ENCODE measurements around the gene CCSER1.
"Not testable (repeated sequence)": the region's sequence is repeated elsewhere in the genome, so short reads cannot be mapped to it uniquely, and the experiment has no call there.

Gene CCSER1

DNA sequence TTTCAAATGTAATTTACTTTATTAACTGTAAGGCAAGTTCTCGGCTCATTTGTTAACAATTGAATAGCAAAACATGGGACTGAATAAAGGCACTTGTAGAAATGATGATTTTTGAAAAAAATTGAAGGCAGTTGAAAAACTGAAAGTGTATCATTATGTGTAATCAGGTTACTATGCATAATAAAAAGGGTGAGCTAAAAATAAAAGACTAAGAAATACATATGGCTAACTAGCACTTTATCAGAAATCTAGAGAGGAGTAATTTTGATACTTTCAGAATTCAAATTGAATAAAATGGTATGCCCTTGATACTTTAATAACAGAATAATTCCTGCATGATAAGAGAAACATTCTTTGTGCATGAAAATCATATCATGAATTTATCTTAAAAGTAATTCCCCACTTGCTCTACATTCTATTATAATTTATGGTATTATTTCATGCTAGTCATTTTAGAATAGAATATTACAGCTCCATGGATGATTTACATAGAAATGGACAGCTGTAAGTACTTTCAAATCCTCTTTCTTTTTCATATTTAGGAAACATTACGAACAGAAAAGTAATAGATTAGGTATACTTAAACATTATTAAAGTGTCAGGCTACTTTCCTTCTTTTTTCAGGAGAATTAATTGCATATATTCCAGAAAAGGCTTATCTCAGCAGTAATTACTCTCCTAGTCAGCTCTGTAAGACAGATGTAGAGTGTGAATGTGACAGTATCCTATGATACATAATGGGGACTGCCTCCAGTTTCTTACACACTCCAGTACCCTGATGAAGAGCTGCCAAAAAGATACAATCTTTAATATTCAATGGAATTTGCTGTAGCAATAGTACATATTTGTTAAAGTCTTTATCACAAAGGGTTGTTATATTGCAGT, 697.3 kb downstream of the CCSER1 start:
- DNase-seq: no peak

DNA sequence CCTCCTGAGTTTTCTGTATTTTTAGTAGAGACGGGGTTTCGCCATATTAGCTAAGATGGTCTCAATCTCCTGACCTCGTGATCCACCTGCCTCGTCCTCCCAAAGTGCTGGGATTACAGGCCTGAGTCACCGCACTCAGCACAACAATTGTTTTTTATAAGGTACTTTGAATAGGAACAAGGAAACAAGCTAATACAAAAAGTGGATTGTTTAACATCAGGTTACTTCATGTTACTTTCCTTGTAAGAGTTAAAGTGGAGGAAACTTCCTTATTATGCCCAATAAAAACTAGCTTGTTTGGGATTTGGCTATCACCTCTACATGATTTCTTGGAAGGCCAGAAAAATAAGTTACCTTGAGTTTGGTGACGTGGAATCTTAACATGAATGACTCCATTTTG, 698.7 kb downstream of the CCSER1 start:
- no peak for DNase-seq

DNA sequence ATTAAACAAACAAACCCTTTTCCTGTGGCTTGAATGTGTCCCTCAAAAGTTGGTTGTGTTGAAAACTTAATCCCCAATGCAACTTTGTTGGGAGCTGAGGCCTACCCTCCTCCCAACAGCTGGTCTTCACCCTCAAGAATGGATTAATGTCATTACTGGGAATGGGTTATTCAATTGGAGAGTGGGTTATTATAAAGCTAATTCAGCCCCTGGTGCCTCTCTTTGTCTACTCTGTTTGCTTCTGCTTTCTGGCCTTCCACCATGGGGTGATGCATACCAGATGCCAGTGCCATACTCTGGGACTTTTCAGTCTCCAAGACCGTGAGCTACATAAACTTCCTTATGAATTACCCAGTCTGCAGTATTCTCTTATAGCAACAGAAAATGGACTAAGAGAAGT, 706.5 kb downstream of the CCSER1 start:
- DNase-seq: no peak

DNA sequence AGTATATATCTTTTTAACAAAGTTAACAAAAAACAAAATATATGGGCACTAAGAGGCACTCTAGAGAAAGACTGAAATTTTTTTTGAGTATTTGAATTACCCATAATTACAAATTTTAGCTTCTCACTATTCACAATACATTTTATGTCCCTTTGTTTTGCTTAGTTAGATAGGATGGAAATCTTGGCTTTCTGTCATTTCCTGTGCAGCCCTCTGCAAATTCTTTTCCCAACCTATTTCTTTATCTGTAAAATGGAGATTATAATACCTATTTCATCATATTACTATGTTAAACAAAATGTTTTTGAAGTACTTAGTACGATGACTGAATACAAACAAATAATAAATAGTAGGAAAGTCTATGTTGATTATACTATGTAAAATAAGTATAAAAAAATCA, 710.0 kb downstream of the CCSER1 start:
- DNase-seq: no peak

DNA sequence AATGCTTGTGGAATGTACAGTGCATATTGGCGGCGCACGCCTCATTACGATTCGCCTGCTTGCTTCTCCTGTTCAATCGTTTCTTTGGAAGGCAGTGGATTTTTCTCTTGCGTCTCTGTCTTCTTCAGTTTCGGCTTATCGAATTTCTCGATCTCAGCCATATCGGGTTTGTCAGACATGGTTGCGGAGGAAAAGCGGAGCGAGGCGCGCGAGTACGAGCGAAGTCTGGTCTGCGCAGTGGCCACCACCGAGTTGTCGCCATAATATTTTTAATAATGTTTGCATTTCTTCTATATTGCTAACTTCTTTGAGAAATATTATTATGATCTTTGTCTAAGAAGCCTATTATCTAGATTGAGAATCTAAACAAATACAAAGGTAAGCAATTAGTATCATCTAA, 711.7 kb downstream of the CCSER1 start:
- DNase-seq: not testable (repeated sequence)

DNA sequence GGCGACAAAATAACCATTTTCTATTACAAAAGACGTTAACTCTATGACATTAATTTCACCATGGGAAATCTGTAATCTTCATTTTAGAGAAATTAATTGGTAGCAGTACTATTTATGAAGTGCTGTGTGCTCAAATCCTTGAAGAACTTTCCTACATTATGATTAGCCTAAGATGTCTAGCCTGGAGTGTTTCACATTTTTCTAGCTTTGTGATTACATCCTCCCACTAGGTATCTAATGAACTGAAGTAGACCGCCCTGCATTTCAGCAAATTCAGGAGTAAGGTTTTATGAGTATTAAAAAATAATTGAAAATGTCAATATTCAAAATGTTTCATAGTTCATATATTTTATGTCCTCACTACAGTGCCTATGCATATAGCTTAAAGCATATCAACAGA, 713.1 kb downstream of the CCSER1 start:
- DNase-seq: no peak

DNA sequence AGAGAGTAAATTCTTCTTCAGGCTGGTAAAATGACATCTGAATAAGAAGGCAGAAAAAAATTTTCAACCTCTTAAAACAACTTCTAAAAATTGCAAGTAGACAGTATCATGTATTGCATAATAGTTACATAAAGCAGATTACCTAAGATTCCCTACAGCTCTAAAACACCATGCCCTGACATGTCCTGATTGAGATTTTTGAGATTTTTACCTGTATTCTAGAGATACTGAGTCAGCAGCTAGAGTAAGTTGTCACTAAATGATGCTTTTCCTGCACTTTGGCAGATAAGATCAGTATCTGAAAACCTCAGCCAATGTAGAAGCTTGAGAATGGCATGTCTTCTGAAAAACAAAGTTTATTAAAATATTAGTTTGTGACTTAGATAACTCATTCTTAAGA, 713.6 kb downstream of the CCSER1 start:
- no peak for DNase-seq

DNA sequence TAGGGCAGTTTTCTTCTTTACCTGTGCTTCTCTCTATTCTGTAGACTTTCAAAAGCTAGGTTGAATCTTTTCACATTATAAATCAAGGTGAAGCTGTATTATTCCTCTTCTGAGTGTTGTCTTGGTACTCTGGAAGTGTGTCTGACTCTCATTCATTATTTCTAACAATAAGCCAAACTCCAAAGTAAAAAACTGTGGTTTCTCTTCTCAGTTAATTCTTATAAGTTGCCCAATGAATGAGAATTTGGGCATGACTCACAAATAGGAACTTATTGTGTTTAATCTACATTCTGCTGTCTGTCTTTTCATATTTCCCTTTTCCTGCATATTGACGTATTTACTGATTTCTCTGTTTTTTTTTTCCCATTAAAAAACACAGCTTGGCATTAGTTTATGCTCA, 714.5 kb downstream of the CCSER1 start:
- no peak for DNase-seq

DNA sequence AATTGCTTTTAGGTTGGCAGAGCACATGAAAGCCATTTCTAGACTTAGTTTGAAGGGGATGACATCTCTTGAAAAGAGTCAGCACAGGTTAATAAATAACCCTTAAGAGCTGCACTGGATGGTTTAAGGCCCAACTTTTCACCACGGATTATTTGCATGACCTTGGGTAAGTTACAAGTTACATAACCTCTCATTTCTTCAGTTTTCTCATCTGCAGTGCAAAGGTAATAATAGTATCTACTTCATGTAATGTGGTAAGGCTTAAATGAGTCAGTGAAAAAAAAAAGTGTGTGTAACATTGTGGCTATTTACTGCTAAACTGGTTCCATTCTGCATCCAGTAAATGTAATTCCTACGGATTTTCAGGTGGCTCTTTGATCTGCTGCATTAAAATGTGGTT, 715.8 kb downstream of the CCSER1 start:
- DNase-seq: no peak

DNA sequence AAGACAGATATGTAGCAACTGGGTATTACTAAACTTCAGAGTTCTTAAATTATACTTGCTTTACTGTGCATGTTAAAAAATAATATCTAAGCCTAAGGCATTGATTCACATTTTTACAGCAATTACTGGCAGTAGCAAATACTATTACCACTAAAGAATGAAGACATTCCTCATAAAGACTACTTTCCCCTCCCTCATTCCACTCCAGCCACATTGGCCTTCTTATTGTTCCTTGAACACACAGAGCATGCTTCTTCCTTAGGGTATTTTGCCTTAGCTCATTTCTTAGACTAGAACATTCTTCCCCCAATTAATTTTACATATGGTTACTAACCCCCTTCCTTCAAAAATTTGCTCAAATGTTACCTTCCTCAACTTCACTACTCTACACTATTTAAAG, 717.0 kb downstream of the CCSER1 start:
- no peak for DNase-seq

DNA sequence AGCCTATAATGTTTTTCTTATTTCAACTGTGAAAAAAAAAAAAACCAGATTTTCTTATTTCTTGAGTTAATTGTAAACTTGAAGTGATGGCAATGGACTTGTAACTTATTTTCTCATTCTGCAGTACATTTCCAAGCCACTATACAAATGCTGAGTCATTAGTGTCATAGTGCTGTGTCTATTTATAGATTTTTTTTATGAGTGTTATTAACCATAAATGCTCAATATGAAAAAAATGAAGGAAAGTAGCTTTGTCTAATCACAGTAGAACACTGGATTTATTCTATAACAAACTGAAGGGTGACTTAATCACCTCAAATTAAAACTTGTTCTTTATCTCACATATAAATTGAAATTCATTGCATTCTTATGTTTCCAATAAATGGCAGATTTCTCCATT, 718.6 kb downstream of the CCSER1 start:
- no peak for DNase-seq

DNA sequence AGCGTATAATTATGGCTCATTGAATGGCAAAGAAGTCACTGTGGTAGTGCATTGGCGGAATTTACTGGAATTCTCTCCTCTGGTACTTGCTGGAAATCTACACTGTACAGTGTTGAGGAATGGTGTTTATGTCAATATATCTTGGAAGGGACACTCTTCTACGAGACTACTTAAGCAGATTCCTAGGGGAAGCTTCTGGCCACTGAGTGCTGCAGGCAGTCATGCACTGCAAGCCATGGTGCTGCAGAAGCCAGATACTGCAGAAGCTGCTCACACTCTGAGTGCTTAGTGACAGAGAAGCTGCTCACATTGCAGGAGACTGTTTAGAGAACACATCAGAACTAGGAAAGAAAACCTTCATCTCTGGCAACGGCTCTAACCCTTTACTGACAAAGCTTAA, 725.0 kb downstream of the CCSER1 start:
- peak in 9 of 56 donors; percentile 1 to 20 (median 6) for DNase-seq

DNA sequence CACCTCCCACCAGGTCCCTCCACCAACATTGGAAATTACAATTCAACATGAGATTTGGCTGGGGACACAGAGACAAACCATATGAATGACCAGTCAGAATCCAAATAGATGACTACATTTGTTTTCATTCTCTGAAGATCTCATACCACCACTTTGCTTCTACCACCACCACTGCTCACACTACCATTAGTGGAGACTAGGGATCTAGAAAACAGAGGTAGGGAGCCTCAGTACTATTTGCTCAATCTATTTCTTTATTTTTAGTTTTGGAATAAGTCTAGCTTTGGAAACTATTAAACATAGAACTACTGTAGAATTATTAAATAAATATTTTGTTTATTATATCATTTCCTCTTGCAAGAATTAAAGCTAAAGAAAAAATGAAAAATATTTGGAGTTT, 727.9 kb downstream of the CCSER1 start:
- no peak for DNase-seq

DNA sequence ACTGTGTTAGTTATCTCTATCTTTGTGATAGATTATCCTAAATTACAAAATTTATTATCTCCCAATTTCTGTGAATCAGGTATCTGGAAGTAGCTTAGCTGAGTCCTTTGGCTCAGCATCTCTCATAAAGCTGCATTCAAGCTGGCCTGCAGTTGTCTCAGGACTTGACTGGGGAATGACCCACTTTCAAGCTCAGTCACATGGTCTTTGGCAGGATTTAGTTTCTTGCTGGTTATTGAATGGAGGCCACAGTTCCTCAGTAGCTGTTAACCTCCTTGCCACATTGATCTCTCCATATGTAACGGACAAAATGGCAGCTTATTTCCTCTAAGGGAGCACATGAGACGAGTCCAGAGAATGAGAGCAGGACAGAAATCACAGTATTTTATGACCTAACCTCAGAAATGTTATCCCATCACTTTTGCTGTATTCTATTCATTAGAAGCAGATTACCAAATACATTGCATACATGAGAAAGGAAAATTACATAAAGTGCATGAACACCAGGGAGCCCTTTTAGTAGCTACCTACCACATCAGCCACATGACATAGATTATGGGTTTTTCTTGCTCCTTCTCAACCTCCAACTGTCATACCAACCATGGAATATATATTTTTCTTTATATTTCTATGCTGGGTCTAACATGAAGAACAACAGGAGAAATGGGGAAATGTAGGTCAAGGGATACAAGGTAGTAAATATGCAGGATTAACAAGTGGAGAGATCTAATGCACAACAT, 730.1 kb downstream of the CCSER1 start:
- DNase-seq: no peak

DNA sequence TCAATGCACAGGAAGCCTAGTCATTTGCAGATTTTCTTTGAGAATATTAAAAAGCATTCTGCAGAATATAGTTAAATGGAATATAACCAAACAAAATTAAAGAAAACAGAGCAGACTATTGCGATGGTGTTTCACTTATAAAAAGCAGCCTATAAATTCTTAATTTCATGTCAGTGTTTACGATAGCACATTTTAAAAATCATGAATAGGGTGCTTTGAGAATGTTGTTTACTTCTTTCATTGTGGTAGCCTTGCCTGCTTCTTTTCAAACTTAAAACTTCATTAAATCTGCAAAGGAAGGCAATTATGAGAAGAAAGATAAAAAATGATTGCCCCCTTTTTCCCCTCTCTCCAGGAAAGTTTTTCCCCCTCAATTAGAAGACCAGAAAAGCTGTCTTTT, 748.6 kb downstream of the CCSER1 start:
- no peak for DNase-seq

DNA sequence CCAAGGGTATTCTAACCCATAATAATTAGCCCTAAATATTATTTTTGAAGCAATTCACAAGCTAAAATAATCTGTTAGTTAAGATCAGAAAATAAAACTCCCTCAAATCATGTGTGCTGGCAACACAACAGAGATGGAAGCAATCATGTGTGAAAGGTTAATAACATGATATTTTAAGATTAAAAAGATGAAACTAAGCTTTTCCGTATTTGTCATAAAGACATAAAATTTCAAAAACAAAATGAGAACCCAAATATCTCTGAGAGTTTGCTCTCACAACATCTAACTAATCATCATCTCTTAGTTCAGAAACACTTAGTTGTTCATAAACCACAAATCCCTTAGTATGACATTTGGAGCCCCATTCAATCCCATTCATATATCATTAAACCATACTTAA, 749.1 kb downstream of the CCSER1 start:
- no peak for DNase-seq

DNA sequence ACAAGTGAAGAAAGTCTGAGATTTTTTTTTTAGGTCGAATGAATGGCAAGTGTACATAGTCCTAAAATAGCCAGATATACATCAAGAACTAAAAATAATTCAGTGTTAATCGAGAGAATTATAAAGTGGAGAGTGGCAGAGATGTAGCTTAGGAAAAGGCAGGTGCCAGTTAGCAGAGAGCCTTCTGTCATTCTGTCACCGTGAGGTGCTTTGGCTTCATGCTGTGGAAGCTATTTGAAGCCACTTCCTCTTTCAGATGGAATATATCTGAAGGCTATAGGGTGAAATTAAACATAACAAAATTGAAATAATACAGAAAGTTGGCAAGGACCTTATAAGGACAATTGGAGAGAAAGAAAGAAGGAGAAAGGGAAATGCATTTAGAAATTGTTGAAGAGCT, 756.3 kb downstream of the CCSER1 start:
- DNase-seq: no peak

DNA sequence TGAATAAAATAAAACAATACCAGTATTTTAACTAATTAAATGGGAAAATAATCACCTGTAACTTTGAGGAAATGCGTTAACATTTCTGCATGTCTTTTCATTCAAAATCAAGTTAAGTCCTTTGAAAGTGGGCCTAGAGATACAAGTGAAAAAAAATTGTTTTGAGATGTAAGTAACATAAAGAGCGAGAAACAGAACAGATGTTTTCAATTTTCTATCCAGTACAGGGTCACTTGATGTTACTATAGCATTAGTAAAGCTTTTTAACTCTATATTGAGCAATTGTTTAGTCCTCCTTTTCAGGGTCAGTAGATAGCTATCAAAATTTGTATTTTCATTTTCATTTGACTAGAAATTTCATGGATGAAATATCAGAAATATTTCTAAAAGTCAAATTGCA, 761.4 kb downstream of the CCSER1 start:
- no peak for DNase-seq

DNA sequence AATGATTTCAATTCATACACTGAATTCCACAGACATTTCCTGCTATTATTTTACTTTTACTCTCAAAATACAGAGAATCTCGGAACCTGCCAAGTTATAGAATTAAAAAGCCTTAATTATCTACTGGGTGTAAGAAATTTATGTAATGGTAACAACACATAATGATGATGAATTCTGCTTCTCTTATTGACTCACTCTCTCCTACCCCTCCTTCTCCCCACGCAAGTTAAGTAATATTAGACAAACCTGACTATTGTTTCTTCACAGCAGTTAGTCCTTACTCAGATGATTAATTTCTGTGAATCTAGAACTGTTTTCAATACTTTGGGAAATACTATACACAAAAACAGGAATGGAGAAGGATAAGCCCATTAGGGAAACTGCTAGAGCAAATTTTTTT, 762.0 kb downstream of the CCSER1 start:
- no peak for DNase-seq

DNA sequence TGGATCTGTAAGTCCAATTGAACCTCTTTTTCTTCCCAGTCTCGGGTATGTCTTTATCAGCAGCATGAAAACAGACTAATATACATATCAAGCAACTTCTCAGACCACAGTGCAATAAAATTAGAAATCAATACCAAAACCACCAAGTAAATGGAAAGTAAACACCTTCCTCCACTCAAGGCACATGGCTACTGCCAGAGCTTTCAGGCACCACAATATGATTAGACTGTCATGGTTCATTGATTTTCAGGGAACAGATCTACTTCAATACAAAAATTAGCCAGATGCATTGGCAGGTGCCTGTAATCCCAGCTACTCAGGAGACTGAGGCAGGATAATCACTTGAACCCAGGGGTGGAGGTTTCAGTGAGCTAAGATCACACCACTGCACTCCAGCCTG, 776.2 kb downstream of the CCSER1 start:
- not testable (repeated sequence) for DNase-seq

DNA sequence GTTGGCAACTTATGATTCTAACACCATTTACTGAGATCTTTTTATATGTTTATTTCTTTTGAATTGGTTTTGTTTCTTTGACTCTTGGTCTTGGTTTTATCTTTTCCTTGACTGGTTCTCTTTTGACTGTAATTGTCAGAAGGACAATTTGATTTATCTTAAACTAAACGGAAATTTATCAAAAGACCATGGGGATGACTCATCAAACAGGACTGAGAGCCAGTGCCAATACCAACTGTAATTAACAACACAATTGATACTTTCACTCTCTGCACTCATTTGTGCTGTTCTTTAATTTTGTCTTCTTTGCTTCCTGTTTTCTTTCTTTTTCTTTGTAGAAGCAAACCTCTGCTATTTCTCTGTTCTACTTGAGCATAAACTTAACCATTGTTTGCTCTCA, 776.8 kb downstream of the CCSER1 start:
- no peak for DNase-seq

DNA sequence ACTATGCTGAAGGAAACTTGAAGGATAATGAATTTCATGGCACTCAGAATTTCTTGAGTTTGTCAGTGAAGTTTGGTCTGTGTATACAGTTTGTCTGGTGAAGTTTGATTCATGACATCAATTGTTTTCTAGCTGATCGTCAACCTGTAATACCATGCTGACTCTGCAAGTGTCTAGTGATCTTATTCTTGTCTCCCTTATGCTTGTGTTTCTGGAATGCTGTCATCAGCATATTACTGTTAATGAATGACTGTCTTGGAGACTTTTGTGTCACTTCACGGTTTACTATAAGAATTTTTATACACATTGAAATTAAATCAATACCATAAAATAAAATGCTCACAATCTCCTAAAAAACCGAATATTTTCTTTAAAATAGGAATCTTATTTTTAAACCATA, 779.0 kb downstream of the CCSER1 start:
- no peak for DNase-seq
